Panc1 (cell line): ENCODE results near the gene CYP11A1.

Experiments used
- POLR2AphosphoS5 ChIP-seq: IDR thresholded peaks from 2 replicates; pipeline ENCODE4 v1.6.1; 2012; ENCODE audit warnings: mild to moderate bottlenecking, low read depth, low read length, moderate library complexity
- SIN3A ChIP-seq: IDR thresholded peaks from 2 replicates; pipeline ENCODE4 v1.6.1; 2012; ENCODE audit warnings: low read depth, mild to moderate bottlenecking, low read length, moderate library complexity, borderline replicate concordance; ENCODE audit not compliant: insufficient read depth
- TCF7L2 ChIP-seq: IDR thresholded peaks from 2 replicates; pipeline ENCODE4 v1.6.1; 2011; ENCODE audit warnings: mild to moderate bottlenecking, low read depth, low read length, inconsistent platforms
- TF ChIP-seq, protein P1 (sequence below): fragments of 450-650 bp; IDR thresholded peaks from 2 replicates; pipeline ENCODE4 v1.5.1; 2017; ENCODE audit warnings: mild to moderate bottlenecking
- TF ChIP-seq, protein P2 (sequence below), 2 experiments: IDR thresholded peaks; 2 replicates each; pipeline ENCODE4 v1.6.1; 2011 to 2012; ENCODE audit warnings: low read depth in 2 of 2, control low read depth in 1 of 2, low read length in 1 of 2, mild to moderate bottlenecking in 1 of 2, moderate library complexity in 1 of 2; ENCODE audit not compliant: insufficient read depth in 1 of 2

DNA sequence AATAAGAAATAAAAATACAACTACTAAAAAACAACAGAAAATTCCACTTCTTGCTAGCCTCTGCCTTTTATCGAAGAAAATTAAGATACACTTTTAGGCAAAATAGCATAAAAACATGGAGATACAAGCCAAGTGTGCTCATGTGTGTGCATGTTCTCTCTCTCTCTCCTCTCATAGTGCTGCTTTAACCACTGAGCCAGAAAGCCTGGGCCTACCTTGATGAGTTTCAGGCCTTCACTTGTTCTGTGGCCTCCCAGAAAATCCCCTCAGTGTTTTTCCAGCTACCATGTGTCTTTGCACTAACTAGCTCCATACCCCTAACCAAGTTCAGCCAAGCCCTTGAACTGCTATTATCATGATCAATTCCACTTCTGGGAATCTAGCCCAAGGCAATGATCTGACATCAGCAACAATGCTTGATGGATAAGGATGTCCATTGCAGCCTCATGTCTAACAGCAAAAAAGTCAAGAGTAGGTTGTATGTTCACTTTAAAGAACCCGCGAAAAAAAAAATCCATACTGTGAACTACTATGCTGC, 18.1 kb downstream of the CYP11A1 start:
- TF ChIP-seq, protein P1, sequence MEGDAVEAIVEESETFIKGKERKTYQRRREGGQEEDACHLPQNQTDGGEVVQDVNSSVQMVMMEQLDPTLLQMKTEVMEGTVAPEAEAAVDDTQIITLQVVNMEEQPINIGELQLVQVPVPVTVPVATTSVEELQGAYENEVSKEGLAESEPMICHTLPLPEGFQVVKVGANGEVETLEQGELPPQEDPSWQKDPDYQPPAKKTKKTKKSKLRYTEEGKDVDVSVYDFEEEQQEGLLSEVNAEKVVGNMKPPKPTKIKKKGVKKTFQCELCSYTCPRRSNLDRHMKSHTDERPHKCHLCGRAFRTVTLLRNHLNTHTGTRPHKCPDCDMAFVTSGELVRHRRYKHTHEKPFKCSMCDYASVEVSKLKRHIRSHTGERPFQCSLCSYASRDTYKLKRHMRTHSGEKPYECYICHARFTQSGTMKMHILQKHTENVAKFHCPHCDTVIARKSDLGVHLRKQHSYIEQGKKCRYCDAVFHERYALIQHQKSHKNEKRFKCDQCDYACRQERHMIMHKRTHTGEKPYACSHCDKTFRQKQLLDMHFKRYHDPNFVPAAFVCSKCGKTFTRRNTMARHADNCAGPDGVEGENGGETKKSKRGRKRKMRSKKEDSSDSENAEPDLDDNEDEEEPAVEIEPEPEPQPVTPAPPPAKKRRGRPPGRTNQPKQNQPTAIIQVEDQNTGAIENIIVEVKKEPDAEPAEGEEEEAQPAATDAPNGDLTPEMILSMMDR, result no peak
- TF ChIP-seq POLR2AphosphoS5 (no peak), TCF7L2 (no peak), SIN3A (no peak)
- TF ChIP-seq, protein P2, sequence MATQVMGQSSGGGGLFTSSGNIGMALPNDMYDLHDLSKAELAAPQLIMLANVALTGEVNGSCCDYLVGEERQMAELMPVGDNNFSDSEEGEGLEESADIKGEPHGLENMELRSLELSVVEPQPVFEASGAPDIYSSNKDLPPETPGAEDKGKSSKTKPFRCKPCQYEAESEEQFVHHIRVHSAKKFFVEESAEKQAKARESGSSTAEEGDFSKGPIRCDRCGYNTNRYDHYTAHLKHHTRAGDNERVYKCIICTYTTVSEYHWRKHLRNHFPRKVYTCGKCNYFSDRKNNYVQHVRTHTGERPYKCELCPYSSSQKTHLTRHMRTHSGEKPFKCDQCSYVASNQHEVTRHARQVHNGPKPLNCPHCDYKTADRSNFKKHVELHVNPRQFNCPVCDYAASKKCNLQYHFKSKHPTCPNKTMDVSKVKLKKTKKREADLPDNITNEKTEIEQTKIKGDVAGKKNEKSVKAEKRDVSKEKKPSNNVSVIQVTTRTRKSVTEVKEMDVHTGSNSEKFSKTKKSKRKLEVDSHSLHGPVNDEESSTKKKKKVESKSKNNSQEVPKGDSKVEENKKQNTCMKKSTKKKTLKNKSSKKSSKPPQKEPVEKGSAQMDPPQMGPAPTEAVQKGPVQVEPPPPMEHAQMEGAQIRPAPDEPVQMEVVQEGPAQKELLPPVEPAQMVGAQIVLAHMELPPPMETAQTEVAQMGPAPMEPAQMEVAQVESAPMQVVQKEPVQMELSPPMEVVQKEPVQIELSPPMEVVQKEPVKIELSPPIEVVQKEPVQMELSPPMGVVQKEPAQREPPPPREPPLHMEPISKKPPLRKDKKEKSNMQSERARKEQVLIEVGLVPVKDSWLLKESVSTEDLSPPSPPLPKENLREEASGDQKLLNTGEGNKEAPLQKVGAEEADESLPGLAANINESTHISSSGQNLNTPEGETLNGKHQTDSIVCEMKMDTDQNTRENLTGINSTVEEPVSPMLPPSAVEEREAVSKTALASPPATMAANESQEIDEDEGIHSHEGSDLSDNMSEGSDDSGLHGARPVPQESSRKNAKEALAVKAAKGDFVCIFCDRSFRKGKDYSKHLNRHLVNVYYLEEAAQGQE (IDR thresholded peaks at IDR 0.05; ENCODE audit: insufficient read depth in 1 of 2, low read depth in 2 of 2, low read length in 1 of 2), result no peak
